K562 (cell line): ENCODE data around the gene ORM1. TPM values are rescaled to one million over a fixed set of nuclear protein-coding genes. Genes with fewer than 3 reads are reported as not detected.

Experiments
- ATAC-seq: fragments of 200-7000 bp; cut with Tn5 transposase; 3 replicates; pipeline ENCODE4 v1.9.1; 2020; ENCODE audit warnings: moderate library complexity
- BruUV-seq: library from RNA; stranded (reverse); fragments of 400-500 nt; replicated peaks from 2 replicates; lab custom pipeline; 2021; lab: Mats Ljungman, UMichigan
- CTCF ChIA-PET: fragments of 300-600 bp; formaldehyde crosslinking; extraction: SDS; loops from one replicate; lab custom pipeline; 2021; ENCODE audit warnings: low intra/inter-chr PET ratio; lab: Yijun Ruan, JAX
- POLR2A ChIA-PET: fragments of 300-600, 350-650 bp; sonication (Branson Sonifier 250); formaldehyde crosslinking; extraction: SDS; loops from one replicate; lab custom pipeline; 2021; ENCODE audit warnings: antibody characterized with exemption, inconsistent platforms; lab: Yijun Ruan, JAX
- DNase-seq, 4 experiments: peaks; one replicate each; pipeline versions ENCODE4 v3.0.0 to v3.0.0-alpha.2; 2011 to 2018; ENCODE audit warnings: low spot score in 3 of 4, mixed read lengths in 3 of 4; ENCODE audit errors: extremely low read depth in 1 of 4
- FAIRE-seq: peaks from 2 replicates; lab custom pipeline; 2011; peaks lifted over from hg19 to GRCh38; lab: Jason Lieb, UNC
- H2AFZ ChIP-seq: 2 replicates; pipeline ENCODE4 v1.6.0; 2011; ENCODE audit warnings: low read depth, low read length, control low read depth, inconsistent platforms
- H3K27ac ChIP-seq: fragments of 200-600 bp; 3 replicates; pipeline ENCODE4 v1.8.0; 2011; ENCODE audit warnings: low read depth, mild to moderate bottlenecking, control low read depth, inconsistent platforms, low read length, moderate library complexity, mixed read lengths; ENCODE audit errors: extremely low read depth
- H3K27me3 ChIP-seq, 2 experiments: fragments of 300-600 bp in 1 of 2; 2 replicates in 1 of 2; 3 replicates in 1 of 2; pipeline versions ENCODE4 v1.6.0 to v1.8.0; 2011; ENCODE audit warnings: inconsistent platforms in 2 of 2, low read length in 2 of 2, mild to moderate bottlenecking in 1 of 2, mixed read lengths in 1 of 2, moderate library complexity in 1 of 2; ENCODE audit not compliant: control insufficient read depth in 2 of 2, insufficient read depth in 2 of 2
- H3K36me3 ChIP-seq: fragments of 300-600 bp; 3 replicates; pipeline ENCODE4 v1.8.0; 2011; ENCODE audit warnings: mild to moderate bottlenecking, low read length, inconsistent platforms; ENCODE audit not compliant: control insufficient read depth, insufficient read depth
- H3K4me1 ChIP-seq, 2 experiments: fragments of 200-600 bp in 1 of 2; replicated peaks in 1 of 2; 2 replicates in 1 of 2; 3 replicates in 1 of 2; pipeline versions ENCODE4 v1.5.1 to v1.8.0; 2011; ENCODE audit warnings: inconsistent platforms in 2 of 2, low read length in 2 of 2, mild to moderate bottlenecking in 1 of 2, mixed read lengths in 1 of 2, moderate library complexity in 1 of 2; ENCODE audit not compliant: control insufficient read depth in 2 of 2, insufficient read depth in 2 of 2
- H3K4me2 ChIP-seq: 2 replicates; pipeline ENCODE4 v1.6.1; 2011; ENCODE audit warnings: low read length, control low read depth, inconsistent platforms, mixed read lengths; ENCODE audit not compliant: insufficient read depth
- H3K4me3 ChIP-seq: fragments of 200-600 bp; sonication (generic), shearing (Covaris generic); 2 replicates; pipeline ENCODE4 v1.5.1; 2016; ENCODE audit warnings: control low read depth, inconsistent platforms
- H3K79me2 ChIP-seq: fragments of 200-600 bp; 3 replicates; pipeline ENCODE4 v1.8.0; 2011; ENCODE audit warnings: low read length, inconsistent platforms; ENCODE audit not compliant: control insufficient read depth, insufficient read depth
- H3K9ac ChIP-seq, 2 experiments: 2 replicates each; pipeline versions ENCODE4 v1.6.0 to v1.6.1; 2011; ENCODE audit warnings: low read depth in 2 of 2, low read length in 2 of 2, control low read depth in 1 of 2, inconsistent platforms in 1 of 2, mild to moderate bottlenecking in 1 of 2, mixed read lengths in 1 of 2; ENCODE audit not compliant: insufficient read depth in 1 of 2
- H3K9me1 ChIP-seq: one replicate; pipeline ENCODE4 v1.6.0; 2011; ENCODE audit warnings: inconsistent platforms, mild to moderate bottlenecking, low read length, moderate library complexity; ENCODE audit not compliant: control insufficient read depth, insufficient read depth
- H3K9me3 ChIP-seq: replicated peaks from 2 replicates; pipeline ENCODE4 v1.5.1; 2011; ENCODE audit warnings: low read depth, low read length, inconsistent platforms; ENCODE audit not compliant: control insufficient read depth, insufficient read depth
- H4K20me1 ChIP-seq: replicated peaks from 2 replicates; pipeline ENCODE4 v1.6.1; 2011; ENCODE audit warnings: low read length, inconsistent platforms, mixed read lengths; ENCODE audit not compliant: control insufficient read depth, insufficient read depth
- ARID3B ChIP-seq: fragments of 250-450 bp; sonication (Bioruptor Pico); IDR thresholded peaks from 2 replicates; pipeline ENCODE4 v1.4.0; 2020; ENCODE audit warnings: borderline replicate concordance
- DDX20 ChIP-seq: fragments of 450-650 bp; IDR thresholded peaks from 2 replicates; pipeline ENCODE4 v1.6.1; 2016; ENCODE audit warnings: missing genetic modification characterization, low read depth, mild to moderate bottlenecking, missing compliant biosample characterization, moderate library complexity
- IFI16 ChIP-seq: fragments of 250-450 bp; sonication (Bioruptor Pico); IDR thresholded peaks from 2 replicates; pipeline ENCODE4 v2.1.2; 2022; ENCODE audit warnings: mild to moderate bottlenecking, inconsistent platforms
- KAT7 ChIP-seq: sonication (generic); formaldehyde crosslinking; IDR thresholded peaks from 2 replicates; pipeline ENCODE4 v1.8.0; 2022; ENCODE audit warnings: missing genetic modification reagents, mild to moderate bottlenecking, borderline replicate concordance
- KDM5B ChIP-seq: fragments of 200-600 bp; sonication (generic); IDR thresholded peaks from 2 replicates; pipeline ENCODE4 v1.6.1; 2012; ENCODE audit warnings: low read depth, mild to moderate bottlenecking, moderate library complexity, low read length, control low read depth, inconsistent platforms; ENCODE audit not compliant: insufficient replicate concordance
- PRPF4 ChIP-seq: fragments of 200-400 bp; formaldehyde crosslinking; IDR thresholded peaks from one replicate; pipeline ENCODE4 v1.6.1; 2017; ENCODE audit warnings: low read length, low read depth, mild to moderate bottlenecking; ENCODE audit not compliant: insufficient read depth, poor library complexity, severe bottlenecking
- PURB ChIP-seq: sonication (generic); formaldehyde crosslinking; IDR thresholded peaks from 2 replicates; pipeline ENCODE4 v1.9.0; 2021; ENCODE audit warnings: low read depth, mild to moderate bottlenecking, missing genetic modification reagents
- SNIP1 ChIP-seq: fragments of 450-650 bp; IDR thresholded peaks from 2 replicates; pipeline ENCODE4 v1.7.1; 2017; ENCODE audit warnings: low read depth, mild to moderate bottlenecking
- TCF7L2 ChIP-seq: fragments of 150-350 bp; IDR thresholded peaks from 2 replicates; pipeline ENCODE4 v1.6.1; 2016; ENCODE audit warnings: low read depth, mild to moderate bottlenecking, low read length, moderate library complexity
- U2AF2 ChIP-seq: fragments of 200-400 bp; formaldehyde crosslinking; optimal IDR thresholded peaks from 2 replicates; pipeline ENCODE3; 2017; ENCODE audit warnings: low read depth, mild to moderate bottlenecking, low read length
- ZNF280A ChIP-seq: fragments of 450-650 bp; IDR thresholded peaks from 2 replicates; pipeline ENCODE4 v1.6.1; 2018; ENCODE audit warnings: mild to moderate bottlenecking, low read depth; ENCODE audit not compliant: partially characterized antibody
- ZNF436 ChIP-seq: fragments of 250-450, 450-650 bp; sonication (Bioruptor Pico); formaldehyde crosslinking; IDR thresholded peaks from 2 replicates; pipeline ENCODE4 v1.7.0; 2020; ENCODE audit warnings: mild to moderate bottlenecking
- ZNF586 ChIP-seq: fragments of 450-650 bp; formaldehyde crosslinking; conservative IDR thresholded peaks from 2 replicates; pipeline ENCODE4 v1.4.0; 2020; ENCODE audit warnings: mild to moderate bottlenecking, moderate library complexity
- WGBS: fragments of 100-300 bp; shearing (Covaris generic); methylation state at CpG from one replicate; pipeline ENCODE4 v1.1.6; 2016; ENCODE audit warnings: low coverage, mixed read lengths; ENCODE audit not compliant: insufficient coverage; ENCODE audit errors: missing lambda C conversion rate; 5-methylcytosine and 5-hydroxymethylcytosine counted together
- in situ Hi-C: fragments of 300-500 bp; cut with MboI; formaldehyde crosslinking; loops from 4 replicates; pipeline ENCODE4 v1.15.0; 2018; ENCODE audit warnings: inconsistent platforms, mixed read lengths
- intact Hi-C: fragments of 100-400 bp; cut with micrococcal nuclease; formaldehyde crosslinking; loops from 2 replicates; pipeline ENCODE4 v1.14.2; 2022
- polyA plus RNA-seq, 8 experiments: library from polyadenylated mRNA; depleted of rRNA in 4 of 8; stranded (reverse) in 5 of 8; unstranded in 3 of 8; fragments of >200 nt; fragmentation: Nextera tagmentation in 2 of 8; fragmentation: Illumina TruSeq in 1 of 8; extraction: Ambion mirVana in 2 of 8; extraction: Trizol in 1 of 8; gene quantifications; 2 replicates each; pipeline versions ENCODE4 v1.2.1 to v1.2.3, GENCODE V29; 2011 to 2014; ENCODE audit warnings: inconsistent platforms in 1 of 8, missing spikeins in 1 of 8
- total RNA-seq, 7 experiments: library from RNA; depleted of rRNA in 6 of 7; stranded (reverse); fragments of >200 nt in 6 of 7; fragmentation: Illumina TruSeq in 2 of 7; extraction: Trizol in 2 of 7; gene quantifications; 2 replicates each; pipeline versions ENCODE4 v1.2.1 to v1.2.3, GENCODE V29; 2011 to 2021; ENCODE audit warnings: low replicate concordance in 1 of 7

ORM1 gene
- total and polyA plus RNA-seq, 9 of the 15 experiments (the other 6 are each of a cell fraction or from before 2014, with no cell fraction given): 2.9 TPM; not detected in 8

- POLR2A ChIA-PET: no interaction called here
- Histone ChIP-seq H3K79me2 (no peaks in the 10 kb centered on the region), H3K4me3 (no peak overlapping the region), H3K27ac (no peak overlapping the region), H4K20me1 (no peaks in the 10 kb centered on the region), H3K4me1 (no peaks in the 10 kb centered on the region), H3K36me3 (no peaks in the 10 kb centered on the region), H2AFZ (no peak overlapping the region), H3K9ac (no peak overlapping the region; a peak in 1 of 4 replicates), H3K9me1 (no peaks in the 10 kb centered on the region), H3K27me3 (peaks cover 4 to 40% of the 10 kb centered on the region in 2 experiments; a peak in 3 of 5 replicates), H3K9me3 (0 out of 2 replicates have a peak, but pooled peaks cover 2% of the 10 kb centered on the region), H3K4me2 (no peak overlapping the region)
- no TSS peak for BruUV-seq
- 5% methylated on average over 15 of the region's 15 CpGs for WGBS
- CTCF ChIA-PET: no interaction called here
- in situ Hi-C loops: no loop called here
- ATAC-seq (no peak), FAIRE-seq (no peak), DNase-seq (no peak)
- intact Hi-C loops: no loop called here
- no peak for TF ChIP-seq ZNF280A
- no peak for TF ChIP-seq PURB (CRISPR knock-in tag)
- no peak for TF ChIP-seq PRPF4
- TF ChIP-seq KDM5B: no peak
- TF ChIP-seq IFI16: no peak
- no peak for TF ChIP-seq KAT7 (CRISPR knock-in tag)
- no peak for TF ChIP-seq ZNF436 (CRISPR knock-in tag)
- no peak for TF ChIP-seq ZNF586 (CRISPR knock-in tag)
- TF ChIP-seq SNIP1: no peak
- no peak for TF ChIP-seq U2AF2
- no peak for TF ChIP-seq DDX20 (tag)
- no peak for TF ChIP-seq TCF7L2
- no peak for TF ChIP-seq ARID3B (CRISPR knock-in tag)
Observed at GRCh38 chr9:114299286-114300152, 23.4 kb upstream of the ORM1 start.
